NB4 (cell line): ENCODE data around the gene SLC13A2.

ENCODE experiments used
- DNase-seq: peaks from one replicate; pipeline ENCODE4 v3.0.0; 2010; ENCODE audit warnings: low read depth
- H3K4me3 ChIP-seq: one replicate; pipeline ENCODE4 v1.5.1; 2011; ENCODE audit warnings: mild to moderate bottlenecking, low read depth, low read length, moderate library complexity
- CTCF ChIP-seq: IDR thresholded peaks from one replicate; pipeline ENCODE4 v1.5.1; 2012; ENCODE audit warnings: low read depth, low read length
- MAX ChIP-seq: IDR thresholded peaks from 2 replicates; pipeline ENCODE4 v1.6.1; 2011; ENCODE audit warnings: low read depth, low read length
- MYC ChIP-seq: IDR thresholded peaks from 2 replicates; pipeline ENCODE4 v1.6.1; 2011; ENCODE audit warnings: low read depth, low read length
- POLR2A ChIP-seq: IDR thresholded peaks from 2 replicates; pipeline ENCODE4 v1.6.1; 2011; ENCODE audit warnings: mild to moderate bottlenecking; ENCODE audit not compliant: insufficient read length; ENCODE audit errors: extremely low read depth

Gene SLC13A2

GRCh38 chr17:28488533-28489276, 15.3 kb downstream of the SLC13A2 start:
- DNase-seq = no peak
- TF ChIP-seq MYC (no peak), CTCF (no peak), POLR2A (no peak), MAX (no peak)
- H3K4me3 ChIP-seq = no peak overlapping the region

- no peak overlapping the region for H3K4me3 ChIP-seq
- no peak for DNase-seq
- TF ChIP-seq CTCF (no peak), POLR2A (no peak), MAX (no peak), MYC (no peak)
These were observed 17.8 kb downstream of the SLC13A2 start for GRCh38 chr17:28491286-28491685.

- TF ChIP-seq POLR2A (no peak), CTCF (no peak), MAX (no peak), MYC (no peak)
- DNase-seq = no peak
- no peak overlapping the region for H3K4me3 ChIP-seq
These were observed 18.4 kb downstream of the SLC13A2 start for GRCh38 chr17:28491860-28492259.

GRCh38 chr17:28492352-28493310, 19.2 kb downstream of the SLC13A2 start:
- H3K4me3 ChIP-seq = no peak overlapping the region
- TF ChIP-seq MYC (no peak), MAX (no peak), CTCF (no peak), POLR2A (no peak)
- no peak for DNase-seq

GRCh38 chr17:28493460-28493859, 20.0 kb downstream of the SLC13A2 start:
- DNase-seq = no peak
- TF ChIP-seq MAX = no peak
- no peak for TF ChIP-seq MYC
- no peak for TF ChIP-seq CTCF
- no peak for TF ChIP-seq POLR2A
- no peak overlapping the region for H3K4me3 ChIP-seq
